Neural progenitor cell (in vitro differentiated cells): Measurements from ENCODE around the gene DDX39B.

Experiments used
- CTCF ChIP-seq: fragments of 200-600 bp; sonication (generic); IDR thresholded peaks from 2 replicates; pipeline ENCODE4 v1.5.1; 2017; ENCODE audit warnings: antibody characterized with exemption, mild to moderate bottlenecking
- EZH2 ChIP-seq: fragments of 200-600 bp; sonication (generic); IDR thresholded peaks from 2 replicates; pipeline ENCODE4 v1.6.1; 2017; ENCODE audit warnings: antibody characterized with exemption, mild to moderate bottlenecking, moderate library complexity

GRCh38 chr6:31586008-31586407 lies 44.2 kb upstream of the DDX39B start, which contains the start of gene LST1:
- TF ChIP-seq CTCF (no peak), EZH2 (no peak)
